GM12875 (cell line): ENCODE measurements around the gene RAB22A.

ENCODE experiments used
- H3K4me3 ChIP-seq: one replicate; pipeline ENCODE4 v1.5.1; 2011; ENCODE audit warnings: low read depth, low read length, control low read depth
- CTCF ChIP-seq: IDR thresholded peaks from 2 replicates; pipeline ENCODE4 v1.5.1; 2011; ENCODE audit warnings: low read depth, mild to moderate bottlenecking, control low read depth, inconsistent platforms, low read length, moderate library complexity, borderline replicate concordance; ENCODE audit not compliant: insufficient read depth

Gene RAB22A

GRCh38 chr20:58289143-58289542 lies 20.4 kb upstream of the RAB22A start:
- H3K4me3 ChIP-seq: no peak overlapping the region
- TF ChIP-seq CTCF: no peak

- H3K4me3 ChIP-seq: no peak overlapping the region
- TF ChIP-seq CTCF: no peak
Observed at GRCh38 chr20:58293453-58293852, 16.1 kb upstream of the RAB22A start.

- no peak for TF ChIP-seq CTCF
Observed at GRCh38 chr20:58294497-58295455, 14.7 kb upstream of the RAB22A start.

GRCh38 chr20:58296051-58296837 lies 13.3 kb upstream of the RAB22A start:
- TF ChIP-seq CTCF: no peak
- no peak overlapping the region for H3K4me3 ChIP-seq

More at GRCh38 chr20:58294497-58295455, 14.7 kb upstream of the RAB22A start:
- no peak overlapping the region for H3K4me3 ChIP-seq

GRCh38 chr20:58297394-58297793 lies 12.1 kb upstream of the RAB22A start:
- TF ChIP-seq CTCF: no peak
- no peak overlapping the region for H3K4me3 ChIP-seq

GRCh38 chr20:58300321-58300720 lies 9.2 kb upstream of the RAB22A start:
- H3K4me3 ChIP-seq: no peak overlapping the region
- TF ChIP-seq CTCF: no peak

GRCh38 chr20:58303547-58303946 lies 6.0 kb upstream of the RAB22A start:
- TF ChIP-seq CTCF: no peak
- H3K4me3 ChIP-seq: no peak overlapping the region
